IPS-15b (cell line): ENCODE data around the gene FAM240A.

ENCODE experiments used
- H3K27me3 ChIP-seq: one replicate; pipeline ENCODE4 v1.6.1; 2013; ENCODE audit warnings: low read length; ENCODE audit not compliant: control insufficient read depth, insufficient read depth
- H3K36me3 ChIP-seq: one replicate; pipeline ENCODE4 v1.6.1; 2013; ENCODE audit warnings: low read length; ENCODE audit not compliant: control insufficient read depth, insufficient read depth
- H3K4me1 ChIP-seq: one replicate; pipeline ENCODE4 v1.6.1; 2013; ENCODE audit warnings: mild to moderate bottlenecking, low read length; ENCODE audit not compliant: control insufficient read depth, insufficient read depth
- H3K4me3 ChIP-seq: one replicate; pipeline ENCODE4 v1.5.1; 2013; ENCODE audit warnings: low read depth, low read length
- H3K9ac ChIP-seq: one replicate; pipeline ENCODE4 v1.6.1; 2013; ENCODE audit warnings: low read depth, mild to moderate bottlenecking, low read length
- H3K9me3 ChIP-seq: one replicate; pipeline ENCODE4 v1.6.1; 2013; ENCODE audit warnings: mild to moderate bottlenecking, low read length; ENCODE audit not compliant: control insufficient read depth, insufficient read depth

FAM240A gene

GRCh38 chr3:46593979-46594378 lies 18.3 kb upstream of the FAM240A start:
- no peaks in the 10 kb centered on the region for H3K27me3 ChIP-seq
- H3K9ac ChIP-seq, result no peak overlapping the region
- H3K36me3 ChIP-seq, result no peaks in the 10 kb centered on the region
- no peaks in the 10 kb centered on the region for H3K9me3 ChIP-seq
- peaks cover 8% of the 10 kb centered on the region for H3K4me1 ChIP-seq
- no peak overlapping the region for H3K4me3 ChIP-seq

GRCh38 chr3:46594723-46595122 lies 17.6 kb upstream of the FAM240A start:
- H3K36me3 ChIP-seq, result no peaks in the 10 kb centered on the region
- no peaks in the 10 kb centered on the region for H3K9me3 ChIP-seq
- no peaks in the 10 kb centered on the region for H3K27me3 ChIP-seq
- peaks cover 15% of the 10 kb centered on the region for H3K4me1 ChIP-seq
- no peak overlapping the region for H3K4me3 ChIP-seq
- H3K9ac ChIP-seq, result no peak overlapping the region

- Histone ChIP-seq H3K9ac (no peak overlapping the region), H3K27me3 (no peaks in the 10 kb centered on the region), H3K4me3 (no peak overlapping the region), H3K9me3 (no peaks in the 10 kb centered on the region), H3K4me1 (peaks cover 20% of the 10 kb centered on the region), H3K36me3 (no peaks in the 10 kb centered on the region)
These were observed 16.5 kb upstream of the FAM240A start for GRCh38 chr3:46595819-46596314.

GRCh38 chr3:46599590-46599989 lies 12.7 kb upstream of the FAM240A start:
- no peaks in the 10 kb centered on the region for H3K9me3 ChIP-seq
- peaks cover 37% of the 10 kb centered on the region for H3K4me1 ChIP-seq
- peak overlapping the region; percentile 7 for H3K4me3 ChIP-seq
- H3K9ac ChIP-seq, result no peak overlapping the region
- H3K36me3 ChIP-seq, result no peaks in the 10 kb centered on the region
- H3K27me3 ChIP-seq, result no peaks in the 10 kb centered on the region

GRCh38 chr3:46603446-46604046 lies 8.8 kb upstream of the FAM240A start:
- Histone ChIP-seq H3K36me3 (no peaks in the 10 kb centered on the region), H3K4me1 (peaks cover 38% of the 10 kb centered on the region)

GRCh38 chr3:46604127-46604526 lies 8.2 kb upstream of the FAM240A start:
- H3K36me3 ChIP-seq, result no peaks in the 10 kb centered on the region
- no peaks in the 10 kb centered on the region for H3K9me3 ChIP-seq
- peaks cover 32% of the 10 kb centered on the region for H3K4me1 ChIP-seq
- no peak overlapping the region for H3K9ac ChIP-seq
- H3K4me3 ChIP-seq, result no peak overlapping the region
- no peaks in the 10 kb centered on the region for H3K27me3 ChIP-seq

More at GRCh38 chr3:46603446-46604046, 8.8 kb upstream of the FAM240A start:
- Histone ChIP-seq H3K27me3 (no peaks in the 10 kb centered on the region), H3K9ac (no peak overlapping the region), H3K9me3 (no peaks in the 10 kb centered on the region), H3K4me3 (no peak overlapping the region)

DNA sequence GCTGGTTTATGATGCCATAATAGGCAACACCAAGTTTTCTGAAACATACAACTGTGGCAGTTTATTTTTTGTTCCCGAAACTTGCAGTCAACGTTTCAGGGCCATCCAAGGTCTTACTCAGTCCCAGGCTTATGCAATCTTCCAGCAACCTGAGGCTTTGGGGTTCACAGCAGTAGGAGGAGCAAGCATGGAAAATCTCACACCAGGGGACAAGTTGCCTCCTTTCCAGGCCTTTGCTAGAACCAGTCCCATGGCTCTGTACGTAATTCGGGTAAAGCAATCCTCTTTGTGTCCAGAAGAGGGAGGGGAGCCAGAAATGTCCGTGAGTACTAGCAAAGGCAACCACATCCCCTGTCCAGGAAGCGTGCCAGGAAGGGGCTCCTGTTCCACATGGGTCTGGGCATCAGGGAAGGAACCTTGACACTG lies 4.7 kb upstream of the FAM240A start:
- Histone ChIP-seq H3K27me3 (no peaks in the 10 kb centered on the region), H3K4me1 (peaks cover 25% of the 10 kb centered on the region), H3K9me3 (no peaks in the 10 kb centered on the region), H3K4me3 (no peak overlapping the region), H3K9ac (no peak overlapping the region), H3K36me3 (no peaks in the 10 kb centered on the region)

GRCh38 chr3:46609212-46609721 lies 3.1 kb upstream of the FAM240A start:
- peaks cover 12% of the 10 kb centered on the region for H3K4me1 ChIP-seq
- H3K9me3 ChIP-seq, result no peaks in the 10 kb centered on the region
- H3K9ac ChIP-seq, result no peak overlapping the region
- H3K4me3 ChIP-seq, result no peak overlapping the region
- H3K27me3 ChIP-seq, result no peaks in the 10 kb centered on the region
- H3K36me3 ChIP-seq, result no peaks in the 10 kb centered on the region

GRCh38 chr3:46609944-46610722 lies 2.2 kb upstream of the FAM240A start:
- H3K9me3 ChIP-seq, result no peaks in the 10 kb centered on the region

GRCh38 chr3:46613313-46614005 lies 1.1 kb downstream of the FAM240A start:
- H3K36me3 ChIP-seq, result no peaks in the 10 kb centered on the region
- peaks cover 3% of the 10 kb centered on the region for H3K4me1 ChIP-seq
- no peaks in the 10 kb centered on the region for H3K9me3 ChIP-seq
- no peak overlapping the region for H3K4me3 ChIP-seq
- H3K27me3 ChIP-seq, result no peaks in the 10 kb centered on the region
- no peak overlapping the region for H3K9ac ChIP-seq

More at GRCh38 chr3:46609944-46610722, 2.2 kb upstream of the FAM240A start:
- H3K27me3 ChIP-seq, result no peaks in the 10 kb centered on the region
- H3K9ac ChIP-seq, result no peak overlapping the region
- peaks cover 3% of the 10 kb centered on the region for H3K4me1 ChIP-seq
- H3K4me3 ChIP-seq, result no peak overlapping the region
- no peaks in the 10 kb centered on the region for H3K36me3 ChIP-seq

- Histone ChIP-seq H3K36me3 (no peaks in the 10 kb centered on the region), H3K4me1 (peaks cover 3% of the 10 kb centered on the region), H3K9ac (no peak overlapping the region), H3K27me3 (no peaks in the 10 kb centered on the region), H3K4me3 (no peak overlapping the region), H3K9me3 (no peaks in the 10 kb centered on the region)
These were observed 2.1 kb downstream of the FAM240A start for GRCh38 chr3:46614431-46614830.
